NCI-H187 treated with DMSO at 0.1 percent for 48 hours (cell line): ENCODE data around the gene PLEKHH2.
"Not testable (repeated sequence)": the region's sequence is repeated elsewhere in the genome, so short reads cannot be mapped to it uniquely, and the experiment has no call there.

Experiments
- DNase-seq: peaks from one replicate; lab custom pipeline; 2025; lab: John Stamatoyannopoulos, UW

The PLEKHH2 gene

GRCh38 chr2:43636621-43637020 lies 439 bp upstream of the PLEKHH2 start:
- no peak for DNase-seq

- DNase-seq, result no peak
These were observed 5.3 kb downstream of the PLEKHH2 start for GRCh38 chr2:43642363-43642762.

GRCh38 chr2:43643680-43644079 lies 6.6 kb downstream of the PLEKHH2 start:
- DNase-seq, result no peak

GRCh38 chr2:43648994-43649701 lies 12.1 kb downstream of the PLEKHH2 start:
- no peak for DNase-seq

- DNase-seq, result no peak
These were observed 16.4 kb downstream of the PLEKHH2 start for GRCh38 chr2:43653506-43653905.

GRCh38 chr2:43657241-43657640 lies 20.2 kb downstream of the PLEKHH2 start:
- no peak for DNase-seq

- DNase-seq, result no peak
These were observed 38.7 kb downstream of the PLEKHH2 start for GRCh38 chr2:43675646-43676321.

- no peak for DNase-seq
These were observed 39.4 kb downstream of the PLEKHH2 start, which contains the start of gene C1GALT1C1L for GRCh38 chr2:43676322-43677050. TSS of gene C1GALT1C1L (minus strand) at chr2:43676429. CDS start at chr2:43676322, 107 bp downstream.

- DNase-seq, result not testable (repeated sequence)
These were observed 40.7 kb downstream of the PLEKHH2 start for GRCh38 chr2:43677783-43678182.

- DNase-seq, result no peak
These were observed 48.3 kb downstream of the PLEKHH2 start for GRCh38 chr2:43685357-43685756.

GRCh38 chr2:43689999-43690398 lies 52.9 kb downstream of the PLEKHH2 start:
- DNase-seq, result no peak

GRCh38 chr2:43692428-43692994 lies 55.5 kb downstream of the PLEKHH2 start:
- no peak for DNase-seq

- DNase-seq, result not testable (repeated sequence)
These were observed 61.1 kb downstream of the PLEKHH2 start for GRCh38 chr2:43698140-43698539.

GRCh38 chr2:43699761-43700160 lies 62.7 kb downstream of the PLEKHH2 start:
- no peak for DNase-seq

- DNase-seq, result no peak
These were observed 64.1 kb downstream of the PLEKHH2 start for GRCh38 chr2:43701111-43701510.

GRCh38 chr2:43707255-43708015 lies 70.4 kb downstream of the PLEKHH2 start:
- DNase-seq, result no peak

GRCh38 chr2:43708178-43708577 lies 71.1 kb downstream of the PLEKHH2 start:
- no peak for DNase-seq

GRCh38 chr2:43708891-43709290 lies 71.8 kb downstream of the PLEKHH2 start:
- no peak for DNase-seq

GRCh38 chr2:43710866-43711265 lies 73.8 kb downstream of the PLEKHH2 start:
- DNase-seq, result no peak

- DNase-seq, result no peak
These were observed 77.1 kb downstream of the PLEKHH2 start for GRCh38 chr2:43714164-43714563.

GRCh38 chr2:43715300-43716098 lies 78.4 kb downstream of the PLEKHH2 start:
- DNase-seq, result no peak
